GM12878 (cell line): Measurements from ENCODE around the gene HAO2. TPM values are rescaled to one million over a fixed set of nuclear protein-coding genes. Genes with fewer than 3 reads are reported as not detected.

Experiments used
- ATAC-seq: fragments of 200-7000 bp; cut with Tn5 transposase; 3 replicates; pipeline ENCODE4 v1.9.1; 2020; ENCODE audit warnings: mild to moderate bottlenecking, moderate library complexity
- BruUV-seq: library from RNA; stranded (reverse); fragments of 400-500 nt; replicated peaks from 2 replicates; lab custom pipeline; 2021; lab: Mats Ljungman, UMichigan
- CTCF ChIA-PET: fragments of 300-600 bp; sonication (Branson Sonifier 250); formaldehyde crosslinking; extraction: SDS; loops from one replicate; lab custom pipeline; 2021; ENCODE audit warnings: inconsistent platforms; lab: Yijun Ruan, JAX
- POLR2A ChIA-PET: fragments of 350-600 bp; formaldehyde crosslinking; extraction: SDS; loops from one replicate; lab custom pipeline; 2021; ENCODE audit warnings: inconsistent platforms; lab: Charles Lee
- RAD21 ChIA-PET: fragments of 300-600 bp; sonication (Branson Sonifier 250); formaldehyde crosslinking; loops from one replicate; lab custom pipeline; 2023; ENCODE audit warnings: antibody characterized with exemption; ENCODE audit not compliant: unreplicated experiment; lab: Charles Lee
- SMC1A ChIA-PET: fragments of 300-600 bp; sonication (Branson Sonifier 250); formaldehyde crosslinking; loops from one replicate; lab custom pipeline; 2023; ENCODE audit not compliant: unreplicated experiment, uncharacterized antibody; lab: Charles Lee
- DNase-seq: peaks from one replicate; pipeline ENCODE4 v3.0.0-alpha.2; 2011; ENCODE audit warnings: low read depth, low spot score
- FAIRE-seq: peaks from 3 replicates; lab custom pipeline; 2011; peaks lifted over from hg19 to GRCh38; lab: Jason Lieb, UNC
- H2AFZ ChIP-seq: 2 replicates; pipeline ENCODE4 v1.6.0; 2011; ENCODE audit warnings: low read depth, low read length, control low read depth; ENCODE audit not compliant: control insufficient read depth
- H3K27ac ChIP-seq: 2 replicates; pipeline ENCODE4 v1.5.1; 2011; ENCODE audit warnings: control low read depth; ENCODE audit not compliant: control insufficient read depth, insufficient read depth
- H3K27me3 ChIP-seq, 2 experiments: replicated peaks in 1 of 2; 2 replicates each; pipeline versions ENCODE4 v1.6.0 to v1.6.1; 2011; ENCODE audit warnings: low read length in 1 of 2; ENCODE audit not compliant: control insufficient read depth in 2 of 2, insufficient read depth in 2 of 2
- H3K36me3 ChIP-seq, 2 experiments: 2 replicates each; pipeline ENCODE4 v1.5.1; 2011; ENCODE audit warnings: low read length in 1 of 2; ENCODE audit not compliant: control insufficient read depth in 2 of 2, insufficient read depth in 2 of 2
- H3K4me1 ChIP-seq: 2 replicates; pipeline ENCODE4 v1.6.1; 2011; ENCODE audit warnings: mild to moderate bottlenecking, low read length, moderate library complexity, mixed read lengths; ENCODE audit not compliant: control insufficient read depth, insufficient read depth
- H3K4me2 ChIP-seq: 2 replicates; pipeline ENCODE4 v1.6.0; 2011; ENCODE audit warnings: control low read depth; ENCODE audit not compliant: control insufficient read depth, insufficient read depth
- H3K4me3 ChIP-seq: fragments of 200-600 bp; sonication (generic); 2 replicates; pipeline ENCODE4 v1.5.1; 2016
- H3K79me2 ChIP-seq: 2 replicates; pipeline ENCODE4 v1.6.0; 2011; ENCODE audit warnings: low read length; ENCODE audit not compliant: control insufficient read depth, insufficient read depth
- H3K9ac ChIP-seq: 2 replicates; pipeline ENCODE4 v1.8.0; 2011; ENCODE audit warnings: low read length, control low read depth, mixed read lengths; ENCODE audit not compliant: control insufficient read depth, insufficient read depth
- H3K9me3 ChIP-seq: replicated peaks from 3 replicates; pipeline ENCODE4 v1.5.1; 2011; ENCODE audit warnings: mild to moderate bottlenecking, low read length; ENCODE audit not compliant: control insufficient read depth, insufficient read depth
- H4K20me1 ChIP-seq: 2 replicates; pipeline ENCODE4 v1.6.0; 2011; ENCODE audit not compliant: control insufficient read depth, insufficient read depth
- ATF3 ChIP-seq: IDR thresholded peaks from 2 replicates; pipeline ENCODE4 v1.6.1; 2011; ENCODE audit warnings: low read depth, mild to moderate bottlenecking, low read length, moderate library complexity, borderline replicate concordance; ENCODE audit errors: extremely low read depth
- BACH1 ChIP-seq: fragments of 450-650 bp; IDR thresholded peaks from 2 replicates; pipeline ENCODE4 v1.6.1; 2017; ENCODE audit warnings: mild to moderate bottlenecking, borderline replicate concordance
- MTA3 ChIP-seq: IDR thresholded peaks from 2 replicates; pipeline ENCODE4 v1.6.1; 2012; ENCODE audit warnings: low read length, inconsistent platforms, borderline replicate concordance
- NFIC ChIP-seq: IDR thresholded peaks from 2 replicates; pipeline ENCODE4 v1.6.1; 2012; ENCODE audit warnings: low read depth, mild to moderate bottlenecking, inconsistent platforms, low read length, moderate library complexity
- RELB ChIP-seq: fragments of 450-650 bp; IDR thresholded peaks from 2 replicates; pipeline ENCODE4 v1.6.1; 2017; ENCODE audit warnings: low read depth, mild to moderate bottlenecking, moderate library complexity
- SMC3 ChIP-seq: IDR thresholded peaks from 2 replicates; pipeline ENCODE4 v1.6.1; 2011; ENCODE audit warnings: low read length, improper control_type of control experiment, borderline replicate concordance
- STAT3 ChIP-seq: IDR thresholded peaks from 2 replicates; pipeline ENCODE4 v1.6.1; 2011; ENCODE audit warnings: low read depth, low read length, improper control_type of control experiment
- TAF1 ChIP-seq: IDR thresholded peaks from 2 replicates; pipeline ENCODE4 v1.6.1; 2011; ENCODE audit warnings: mild to moderate bottlenecking, low read depth, low read length, borderline replicate concordance
- TBL1XR1 ChIP-seq: IDR thresholded peaks from 2 replicates; pipeline ENCODE4 v1.6.1; 2012; ENCODE audit warnings: low read depth, low read length, improper control_type of control experiment
- WRNIP1 ChIP-seq: IDR thresholded peaks from 2 replicates; pipeline ENCODE4 v1.6.1; 2011; ENCODE audit warnings: low read depth, low read length, improper control_type of control experiment, borderline replicate concordance
- WGBS: methylation state at CpG from one replicate; pipeline ENCODE4 v1.1.6; 2016; ENCODE audit warnings: low lambda C conversion rate; ENCODE audit not compliant: insufficient replicate concordance, insufficient coverage; ENCODE audit errors: missing lambda C conversion rate; 5-methylcytosine and 5-hydroxymethylcytosine counted together
- in situ Hi-C: fragments of 300-500 bp; cut with MboI; formaldehyde crosslinking; loops from 9 replicates; pipeline ENCODE4 v1.14.3; 2018; ENCODE audit warnings: mixed read lengths
- intact Hi-C: fragments of 100-400 bp; cut with micrococcal nuclease; formaldehyde crosslinking; loops from one replicate; pipeline ENCODE4 v1.14.2; 2022; ENCODE audit not compliant: unreplicated experiment
- polyA plus RNA-seq, 11 experiments: library from polyadenylated mRNA; depleted of rRNA in 4 of 11; unstranded in 6 of 11; stranded (reverse) in 5 of 11; fragments of >200 nt; fragmentation: Nextera tagmentation in 4 of 11; fragmentation: Illumina TruSeq in 1 of 11; extraction: Ambion mirVana in 4 of 11; extraction: Trizol in 1 of 11; gene quantifications; 1 replicate in 1 of 11; 2 replicates in 10 of 11; pipeline versions ENCODE4 v1.2.1 to v1.2.3, GENCODE V29; 2011 to 2016; ENCODE audit warnings: inconsistent platforms in 2 of 11, missing spikeins in 2 of 11, low read depth in 1 of 11
- total RNA-seq, 4 experiments: library from RNA; depleted of rRNA in 3 of 4; stranded (reverse); fragments of >200 nt in 3 of 4; fragmentation: Illumina TruSeq in 1 of 4; extraction: Trizol in 1 of 4; gene quantifications; 2 replicates each; pipeline versions ENCODE4 v1.2.1 to v1.2.3, GENCODE V29; 2013 to 2021

The HAO2 gene
- total and polyA plus RNA-seq, 10 of the 15 experiments (the other 5 are each of a cell fraction or from before 2014, with no cell fraction given) = not detected

- no peak overlapping the region for H3K9ac ChIP-seq
These were observed 7.4 kb upstream of the HAO2 start for GRCh38 chr1:119361205-119361604.

More at GRCh38 chr1:119361205-119361604, 7.4 kb upstream of the HAO2 start:
- Histone ChIP-seq H3K27ac (no peak overlapping the region), H3K27me3 (no peaks in the 10 kb centered on the region), H3K4me2 (no peak overlapping the region), H2AFZ (no peak overlapping the region), H3K4me1 (peaks cover 7% of the 10 kb centered on the region; the same call in 1 of the 2 replicates), H3K36me3 (no peaks in the 10 kb centered on the region), H3K79me2 (no peaks in the 10 kb centered on the region), H3K4me3 (no peak overlapping the region), H4K20me1 (no peaks in the 10 kb centered on the region), H3K9me3 (no peaks in the 10 kb centered on the region; the same call in 2 of the 3 replicates)
- RAD21 ChIA-PET = interaction anchor here (0.9 kb wide), 1 partner anchor 85 kb away, joined by 4 read pairs; no protein-coding TSS in a partner anchor
- BruUV-seq = no TSS peak
- POLR2A ChIA-PET = no interaction called here
- FAIRE-seq (no peak), DNase-seq (no peak), ATAC-seq (no peak)
- in situ Hi-C loops (no loop called here), intact Hi-C loops (loop anchor here (10.0 kb wide), 1 partner anchor 226 kb away; no protein-coding TSS in a partner anchor)
- TF ChIP-seq TBL1XR1 (no peak), ATF3 (no peak), RELB (no peak), TAF1 (no peak), MTA3 (no peak), NFIC (no peak), BACH1 (no peak), STAT3 (no peak), SMC3 (no peak), WRNIP1 (no peak)
- SMC1A ChIA-PET = interaction anchor here (1.0 to 2.4 kb wide), 9 partner anchors 9 to 85 kb away, joined by 3 to 10 read pairs (median 4); no protein-coding TSS in a partner anchor
- CTCF ChIA-PET = interaction anchor here (0.7 to 2.3 kb wide), 7 partner anchors 9 to 86 kb away, joined by 3 to 11 read pairs (median 7); no protein-coding TSS in a partner anchor
- WGBS = 43% methylated on average over 1 of the region's 1 CpG
